Lower lobe of right lung (tissue), 2 donors: Measurements from ENCODE around the gene LTBP1. TPM values are rescaled to one million over a fixed set of nuclear protein-coding genes. Genes with fewer than 3 reads are reported as not detected.

Source experiments
- ATAC-seq, 2 donors: fragments of 200-7000 bp; cut with Tn5 transposase; one replicate each; pipeline ENCODE4 v1.9.1; 2020 to 2022; ENCODE audit warnings: mild to moderate bottlenecking in 2 of 2, moderate library complexity in 2 of 2
- DNase-seq: peaks from one replicate; pipeline ENCODE4 v3.0.0-alpha.2; 2020
- H3K27ac ChIP-seq: fragments of 200-600 bp; one replicate; pipeline ENCODE4 v1.8.0; 2022
- H3K27me3 ChIP-seq: fragments of 200-600 bp; one replicate; pipeline ENCODE4 v1.8.0; 2022; ENCODE audit warnings: low read depth
- H3K36me3 ChIP-seq: fragments of 200-600 bp; one replicate; pipeline ENCODE4 v1.8.0; 2022; ENCODE audit warnings: mild to moderate bottlenecking
- H3K4me1 ChIP-seq: fragments of 200-600 bp; one replicate; pipeline ENCODE4 v1.8.0; 2022
- H3K4me3 ChIP-seq: fragments of 200-600 bp; one replicate; pipeline ENCODE4 v1.8.0; 2022; ENCODE audit warnings: mild to moderate bottlenecking
- H3K9me3 ChIP-seq: fragments of 200-600 bp; one replicate; pipeline ENCODE4 v1.8.0; 2022
- intact Hi-C: fragments of 100-400 bp; cut with DNase I; formaldehyde crosslinking; loops from one replicate; pipeline ENCODE4 v1.11.0; 2022
- total RNA-seq: library from RNA; stranded (reverse); fragmentation: NEBNext Ultra II Directional; extraction: Animal tissue kit (Norgen Biotek cat#: 25700); gene quantifications from one replicate; pipeline ENCODE4 v1.2.1, GENCODE V29; 2021
- TF ChIP-seq, protein P1 (sequence below): fragments of 200-600 bp; IDR thresholded peaks from one replicate; pipeline ENCODE4 v1.8.0; 2022; ENCODE audit warnings: antibody characterized with exemption, mild to moderate bottlenecking
- donor health status: DM: no; HTN: yes; CAD: no; lungs with severe emphysema.

LTBP1 gene
- total RNA-seq, 1 donor from 2014 or later: 34.7 TPM

DNA sequence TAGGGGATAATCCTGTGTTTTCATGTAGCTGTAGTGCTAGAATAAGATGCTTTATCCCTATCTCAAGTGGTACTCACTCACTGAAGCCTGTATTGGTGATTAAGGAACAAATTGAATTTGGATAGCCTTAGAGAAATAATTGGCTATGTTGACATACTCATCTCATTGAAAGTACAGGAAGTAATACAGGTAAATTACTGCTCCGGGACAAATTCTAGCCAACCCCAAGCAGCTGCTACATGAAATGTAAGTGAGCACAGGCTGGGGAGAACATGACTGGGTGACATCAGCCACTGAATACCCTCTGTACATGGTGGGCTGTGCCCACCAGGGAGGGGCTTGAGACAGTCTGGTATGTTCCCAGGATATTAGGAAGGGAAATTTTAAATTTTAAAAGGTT is 341.3 kb downstream of the LTBP1 start:
- Histone ChIP-seq H3K27me3 (no peaks in the 10 kb centered on the region), H3K27ac (no peak overlapping the region), H3K4me1 (peaks cover 9% of the 10 kb centered on the region), H3K36me3 (no peaks in the 10 kb centered on the region), H3K4me3 (no peak overlapping the region), H3K9me3 (no peaks in the 10 kb centered on the region)
- DNase-seq (no peak), ATAC-seq (no peak)
- intact Hi-C loops: no loop called here
- TF ChIP-seq, protein P1, sequence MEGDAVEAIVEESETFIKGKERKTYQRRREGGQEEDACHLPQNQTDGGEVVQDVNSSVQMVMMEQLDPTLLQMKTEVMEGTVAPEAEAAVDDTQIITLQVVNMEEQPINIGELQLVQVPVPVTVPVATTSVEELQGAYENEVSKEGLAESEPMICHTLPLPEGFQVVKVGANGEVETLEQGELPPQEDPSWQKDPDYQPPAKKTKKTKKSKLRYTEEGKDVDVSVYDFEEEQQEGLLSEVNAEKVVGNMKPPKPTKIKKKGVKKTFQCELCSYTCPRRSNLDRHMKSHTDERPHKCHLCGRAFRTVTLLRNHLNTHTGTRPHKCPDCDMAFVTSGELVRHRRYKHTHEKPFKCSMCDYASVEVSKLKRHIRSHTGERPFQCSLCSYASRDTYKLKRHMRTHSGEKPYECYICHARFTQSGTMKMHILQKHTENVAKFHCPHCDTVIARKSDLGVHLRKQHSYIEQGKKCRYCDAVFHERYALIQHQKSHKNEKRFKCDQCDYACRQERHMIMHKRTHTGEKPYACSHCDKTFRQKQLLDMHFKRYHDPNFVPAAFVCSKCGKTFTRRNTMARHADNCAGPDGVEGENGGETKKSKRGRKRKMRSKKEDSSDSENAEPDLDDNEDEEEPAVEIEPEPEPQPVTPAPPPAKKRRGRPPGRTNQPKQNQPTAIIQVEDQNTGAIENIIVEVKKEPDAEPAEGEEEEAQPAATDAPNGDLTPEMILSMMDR: no peak

DNA sequence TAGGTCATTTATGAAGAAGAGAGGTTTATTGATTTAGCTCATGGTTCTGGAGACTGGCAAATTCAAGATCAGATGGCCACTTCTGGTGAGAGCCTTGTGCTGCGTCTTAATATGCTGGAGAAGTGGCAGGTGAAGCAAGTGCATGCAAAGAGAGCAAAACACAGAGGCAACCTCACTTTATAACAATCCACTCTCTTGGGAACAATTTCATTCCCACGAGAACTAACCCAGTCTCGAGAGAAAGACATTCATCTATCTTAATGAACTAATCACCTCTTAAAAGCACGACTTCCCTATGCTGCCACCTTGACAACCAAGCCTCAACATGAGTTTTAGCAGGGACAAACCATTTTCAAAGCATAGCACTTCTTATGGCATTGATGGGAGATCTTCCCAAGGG is 343.2 kb downstream of the LTBP1 start:
- DNase-seq (no peak), ATAC-seq (no peak)
- no peak overlapping the region for H3K27ac ChIP-seq
- no peaks in the 10 kb centered on the region for H3K9me3 ChIP-seq
- TF ChIP-seq, protein P1: no peak
- no peak overlapping the region for H3K4me3 ChIP-seq
- H3K27me3 ChIP-seq: no peaks in the 10 kb centered on the region
- intact Hi-C loops: no loop called here
- peaks cover 9% of the 10 kb centered on the region for H3K4me1 ChIP-seq
- no peaks in the 10 kb centered on the region for H3K36me3 ChIP-seq

DNA sequence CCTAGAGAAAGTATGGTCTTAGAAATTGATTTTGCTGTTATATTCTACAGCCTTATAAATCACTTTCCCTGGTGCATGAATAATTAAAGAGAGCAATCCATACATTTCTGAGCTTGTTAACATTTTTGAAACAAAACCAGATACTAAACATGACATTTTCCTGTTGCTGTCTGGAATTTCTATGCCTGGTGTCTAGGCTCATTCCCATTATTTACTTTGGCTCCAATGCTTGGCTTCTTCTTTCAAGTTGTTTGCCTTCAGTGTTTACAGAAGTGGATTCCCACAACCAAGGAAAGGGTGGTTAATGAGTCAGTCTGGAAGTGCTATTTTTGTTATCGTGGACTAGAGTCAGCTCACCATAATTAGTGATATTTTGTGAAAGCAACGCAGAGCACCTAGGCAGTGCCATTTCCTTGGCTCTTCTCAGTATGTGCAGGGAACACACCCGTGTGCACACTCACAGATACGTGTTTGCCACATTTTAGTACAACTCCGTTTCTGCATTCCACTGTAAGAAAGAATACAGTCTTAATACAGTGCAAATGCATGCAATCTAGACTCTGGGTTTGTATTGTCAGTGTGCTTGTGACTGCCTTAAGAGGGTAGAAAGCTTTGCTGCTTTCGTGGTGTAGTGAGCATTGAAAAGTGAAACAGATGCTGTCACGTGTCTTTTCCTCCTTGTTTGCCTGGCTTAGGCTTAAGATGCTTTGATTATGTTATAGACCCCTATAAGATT is 344.7 kb downstream of the LTBP1 start:
- Histone ChIP-seq H3K4me1 (peaks cover 9% of the 10 kb centered on the region), H3K4me3 (peak overlapping the region; percentile 2), H3K36me3 (no peaks in the 10 kb centered on the region), H3K27me3 (no peaks in the 10 kb centered on the region), H3K27ac (no peak overlapping the region), H3K9me3 (no peaks in the 10 kb centered on the region)
- intact Hi-C loops: no loop called here
- TF ChIP-seq, protein P1: no peak
- ATAC-seq: peak; percentile 42 to 45
- no peak for DNase-seq

DNA sequence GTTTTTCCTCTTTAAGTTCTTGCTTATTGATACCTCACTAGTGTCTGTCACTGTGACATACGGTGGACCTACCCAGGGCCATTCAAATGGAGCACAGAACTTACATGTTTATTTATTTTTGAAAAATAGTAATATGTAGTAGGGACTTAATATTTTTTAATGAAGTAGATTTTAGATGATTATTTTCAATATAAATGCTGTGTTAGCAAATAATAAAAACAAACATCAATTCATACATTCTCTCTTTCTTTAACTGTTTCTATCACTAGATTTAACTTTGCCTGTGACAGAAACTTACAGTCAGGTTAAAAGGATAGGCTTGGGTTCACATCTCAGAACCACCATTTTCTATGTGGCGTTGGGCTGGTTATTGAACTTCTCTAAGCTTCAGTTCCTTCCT is 345.3 kb downstream of the LTBP1 start:
- Histone ChIP-seq H3K4me3 (no peak overlapping the region), H3K27ac (no peak overlapping the region), H3K9me3 (no peaks in the 10 kb centered on the region), H3K27me3 (no peaks in the 10 kb centered on the region), H3K4me1 (peaks cover 9% of the 10 kb centered on the region), H3K36me3 (no peaks in the 10 kb centered on the region)
- TF ChIP-seq, protein P1: no peak
- DNase-seq (no peak), ATAC-seq (no peak)
- intact Hi-C loops: no loop called here

DNA sequence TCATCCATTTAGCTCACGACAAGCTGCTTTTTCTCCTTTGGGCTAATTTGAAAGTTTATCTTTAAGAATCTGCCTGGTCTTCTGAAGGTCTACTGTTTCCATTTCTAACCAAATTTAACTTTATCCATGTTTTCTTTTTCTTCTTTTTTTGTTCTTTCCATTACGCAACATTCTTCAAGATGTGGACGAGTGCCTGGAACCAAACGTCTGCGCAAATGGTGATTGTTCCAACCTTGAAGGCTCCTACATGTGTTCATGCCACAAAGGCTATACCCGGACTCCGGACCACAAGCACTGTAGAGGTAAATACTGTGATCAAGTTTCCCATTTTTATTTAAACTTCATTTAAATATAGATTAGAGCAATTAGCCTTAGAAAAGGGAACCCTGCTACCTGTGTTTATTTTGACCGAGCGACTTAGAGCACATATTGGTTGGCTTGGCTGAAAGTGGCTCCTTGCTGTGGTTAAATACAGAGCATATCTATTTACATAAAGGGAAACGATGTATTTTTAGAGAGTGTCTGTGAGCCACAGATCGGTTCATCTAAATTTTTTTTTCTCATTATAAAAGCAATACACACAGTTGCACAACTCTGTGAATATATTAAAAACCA is 346.3 kb downstream of the LTBP1 start:
- no peak overlapping the region for H3K27ac ChIP-seq
- ATAC-seq: no peak
- TF ChIP-seq, protein P1: no peak
- H3K9me3 ChIP-seq: no peaks in the 10 kb centered on the region
- DNase-seq: no peak
- no peak overlapping the region for H3K4me3 ChIP-seq
- H3K27me3 ChIP-seq: no peaks in the 10 kb centered on the region
- H3K36me3 ChIP-seq: no peaks in the 10 kb centered on the region
- intact Hi-C loops: no loop called here
- peaks cover 9% of the 10 kb centered on the region for H3K4me1 ChIP-seq
